Neural crest cell (in vitro differentiated cells): Measurements from ENCODE around the gene NATD1. TPM values are rescaled to one million over a fixed set of nuclear protein-coding genes. Genes with fewer than 3 reads are reported as not detected.

Experiments used
- DNase-seq: peaks from one replicate; pipeline ENCODE4 v3.0.0; 2021; ENCODE audit warnings: low read depth, mixed read lengths, low spot score
- H3K27ac Mint-ChIP-seq: one replicate; pipeline ENCODE4 v1.8.0; 2021; ENCODE audit warnings: mild to moderate bottlenecking, mixed read lengths; ENCODE audit not compliant: unreplicated experiment
- H3K27me3 Mint-ChIP-seq: 2 replicates; pipeline ENCODE4 v1.8.0; 2021; ENCODE audit warnings: low read depth, mild to moderate bottlenecking, mixed read lengths
- H3K36me3 Mint-ChIP-seq: 2 replicates; pipeline ENCODE4 v1.8.0; 2021; ENCODE audit warnings: low read depth, mild to moderate bottlenecking, mixed read lengths
- H3K4me1 Mint-ChIP-seq: 2 replicates; pipeline ENCODE4 v1.8.0; 2021; ENCODE audit warnings: mixed read lengths
- H3K4me3 Mint-ChIP-seq: one replicate; pipeline ENCODE4 v1.8.0; 2021; ENCODE audit warnings: mild to moderate bottlenecking, mixed read lengths
- H3K9me3 Mint-ChIP-seq: 2 replicates; pipeline ENCODE4 v1.8.0; 2021; ENCODE audit warnings: mixed read lengths
- CTCF ChIP-seq: fragments of 200-600 bp; sonication (generic); conservative IDR thresholded peaks from 2 replicates; pipeline ENCODE4 v1.5.0; 2021; ENCODE audit warnings: antibody characterized with exemption, mild to moderate bottlenecking
- total RNA-seq: library from RNA; stranded (reverse); gene quantifications from 2 replicates; pipeline ENCODE4 v1.2.1, GENCODE V29; 2021

NATD1 gene
- total RNA-seq, 1 donor from 2014 or later = 6.7 TPM

- no peaks in the 10 kb centered on the region for H3K36me3 Mint-ChIP-seq
- H3K9me3 Mint-ChIP-seq = no peaks in the 10 kb centered on the region
- TF ChIP-seq CTCF = peak; percentile 58
- peak overlapping the region; percentile 91 for H3K27ac Mint-ChIP-seq
- H3K4me1 Mint-ChIP-seq = peaks cover 4% of the 10 kb centered on the region
- peak overlapping the region; percentile 69 for H3K4me3 Mint-ChIP-seq
- no peaks in the 10 kb centered on the region for H3K27me3 Mint-ChIP-seq
- no peak for DNase-seq
Observed at GRCh38 chr17:21239680-21240368, 13.4 kb downstream of the NATD1 start.

- Mint-ChIP-seq H3K4me3 (no peak overlapping the region), H3K27me3 (no peaks in the 10 kb centered on the region), H3K27ac (no peak overlapping the region), H3K4me1 (peaks cover 4% of the 10 kb centered on the region), H3K36me3 (no peaks in the 10 kb centered on the region), H3K9me3 (peaks cover 3% of the 10 kb centered on the region)
- TF ChIP-seq CTCF = no peak
- DNase-seq = no peak
Observed at GRCh38 chr17:21235921-21236320, 17.3 kb downstream of the NATD1 start.

GRCh38 chr17:21233581-21234347 lies 19.4 kb downstream of the NATD1 start:
- Mint-ChIP-seq H3K27me3 (no peaks in the 10 kb centered on the region), H3K4me3 (no peak overlapping the region)

GRCh38 chr17:21232033-21232749 lies 21.0 kb downstream of the NATD1 start:
- Mint-ChIP-seq H3K27me3 (no peaks in the 10 kb centered on the region), H3K4me3 (no peak overlapping the region), H3K4me1 (no peaks in the 10 kb centered on the region), H3K9me3 (peaks cover 3% of the 10 kb centered on the region), H3K36me3 (no peaks in the 10 kb centered on the region), H3K27ac (no peak overlapping the region)
- DNase-seq = no peak
- no peak for TF ChIP-seq CTCF

More at GRCh38 chr17:21233581-21234347, 19.4 kb downstream of the NATD1 start:
- Mint-ChIP-seq H3K4me1 (no peaks in the 10 kb centered on the region), H3K36me3 (no peaks in the 10 kb centered on the region), H3K27ac (no peak overlapping the region), H3K9me3 (peaks cover 3% of the 10 kb centered on the region)
- DNase-seq = no peak
- no peak for TF ChIP-seq CTCF

GRCh38 chr17:21231533-21231932 lies 21.7 kb downstream of the NATD1 start:
- Mint-ChIP-seq H3K4me1 (no peaks in the 10 kb centered on the region), H3K27me3 (no peaks in the 10 kb centered on the region), H3K36me3 (no peaks in the 10 kb centered on the region), H3K27ac (no peak overlapping the region), H3K4me3 (no peak overlapping the region), H3K9me3 (peaks cover 3% of the 10 kb centered on the region)
- DNase-seq = no peak
- TF ChIP-seq CTCF = no peak
